GM12878 (cell line): ENCODE measurements around the gene RPGRIP1. TPM values are rescaled to one million over a fixed set of nuclear protein-coding genes. Genes with fewer than 3 reads are reported as not detected.

ENCODE experiments used
- ATF3 ChIP-seq: IDR thresholded peaks from 2 replicates; pipeline ENCODE4 v1.6.1; 2011; ENCODE audit warnings: low read depth, mild to moderate bottlenecking, low read length, moderate library complexity, borderline replicate concordance; ENCODE audit errors: extremely low read depth
- E2F8 ChIP-seq: fragments of 450-650 bp; IDR thresholded peaks from 2 replicates; pipeline ENCODE4 v1.6.1; 2018; ENCODE audit warnings: mild to moderate bottlenecking, low read depth, moderate library complexity; ENCODE audit not compliant: partially characterized antibody
- HDAC6 ChIP-seq: fragments of 200-600 bp; sonication (generic); IDR thresholded peaks from one replicate; pipeline ENCODE4 v1.8.0; 2017; ENCODE audit warnings: antibody characterized with exemption; ENCODE audit not compliant: unreplicated experiment
- JUNB ChIP-seq: IDR thresholded peaks from 2 replicates; pipeline ENCODE4 v1.6.1; 2016; ENCODE audit warnings: antibody characterized with exemption, mild to moderate bottlenecking
- POLR2AphosphoS2 ChIP-seq: IDR thresholded peaks from 2 replicates; pipeline ENCODE4 v1.6.1; 2011; ENCODE audit warnings: low read depth, mild to moderate bottlenecking, low read length, improper control_type of control experiment, moderate library complexity
- RELA ChIP-seq: fragments of 450-650 bp; IDR thresholded peaks from 2 replicates; pipeline ENCODE4 v1.8.0; 2014; ENCODE audit warnings: borderline replicate concordance; ENCODE audit not compliant: partially characterized antibody
- USF2 ChIP-seq: IDR thresholded peaks from 2 replicates; pipeline ENCODE4 v1.6.1; 2011; ENCODE audit warnings: low read depth, low read length, improper control_type of control experiment, borderline replicate concordance
- WRNIP1 ChIP-seq: IDR thresholded peaks from 2 replicates; pipeline ENCODE4 v1.6.1; 2011; ENCODE audit warnings: low read depth, low read length, improper control_type of control experiment, borderline replicate concordance
- ZBTB4 ChIP-seq: fragments of 450-650 bp; formaldehyde crosslinking; IDR thresholded peaks from 2 replicates; pipeline ENCODE4 v1.4.0; 2022; ENCODE audit warnings: mild to moderate bottlenecking, moderate library complexity
- polyA plus RNA-seq, 11 experiments: library from polyadenylated mRNA; depleted of rRNA in 4 of 11; unstranded in 6 of 11; stranded (reverse) in 5 of 11; fragments of >200 nt; fragmentation: Nextera tagmentation in 4 of 11; fragmentation: Illumina TruSeq in 1 of 11; extraction: Ambion mirVana in 4 of 11; extraction: Trizol in 1 of 11; gene quantifications; 1 replicate in 1 of 11; 2 replicates in 10 of 11; pipeline versions ENCODE4 v1.2.1 to v1.2.3, GENCODE V29; 2011 to 2016; ENCODE audit warnings: inconsistent platforms in 2 of 11, missing spikeins in 2 of 11, low read depth in 1 of 11
- total RNA-seq, 4 experiments: library from RNA; depleted of rRNA in 3 of 4; stranded (reverse); fragments of >200 nt in 3 of 4; fragmentation: Illumina TruSeq in 1 of 4; extraction: Trizol in 1 of 4; gene quantifications; 2 replicates each; pipeline versions ENCODE4 v1.2.1 to v1.2.3, GENCODE V29; 2013 to 2021

The RPGRIP1 gene
- total and polyA plus RNA-seq, 10 of the 15 experiments (the other 5 are each of a cell fraction or from before 2014, with no cell fraction given): 0.07 to 1.1 (median 0.30) TPM; not detected in 1

- TF ChIP-seq ZBTB4: no peak
- no peak for TF ChIP-seq JUNB
- TF ChIP-seq USF2: no peak
- TF ChIP-seq RELA: no peak
- TF ChIP-seq HDAC6: no peak
- TF ChIP-seq POLR2AphosphoS2: no peak
- no peak for TF ChIP-seq E2F8
- TF ChIP-seq ATF3: no peak
- TF ChIP-seq WRNIP1: no peak
These were observed 4.5 kb upstream of the RPGRIP1 start (continued) for GRCh38 chr14:21275261-21275858.
